ACHN (cell line): ENCODE data around the gene MYL12B.
"Not testable (repeated sequence)": the region's sequence is repeated elsewhere in the genome, so short reads cannot be mapped to it uniquely, and the experiment has no call there.

Experiments
- DNase-seq: peaks from one replicate; pipeline ENCODE4 v3.0.0-alpha.2; 2015
- in situ Hi-C: cut with HindIII; loops from 2 replicates; pipeline ENCODE4 v1.10.0; 2017; ENCODE audit warnings: low sequenced_read_pairs, low pct_ligation_motif_present, low pct_unique_long_range_greater_than_20kb

The MYL12B gene

GRCh38 chr18:3255611-3256165 lies 6.2 kb upstream of the MYL12B start:
- in situ Hi-C loops: no loop called here
- DNase-seq: no peak

GRCh38 chr18:3256693-3257626 lies 5.0 kb upstream of the MYL12B start:
- DNase-seq: no peak
- in situ Hi-C loops: no loop called here

DNA sequence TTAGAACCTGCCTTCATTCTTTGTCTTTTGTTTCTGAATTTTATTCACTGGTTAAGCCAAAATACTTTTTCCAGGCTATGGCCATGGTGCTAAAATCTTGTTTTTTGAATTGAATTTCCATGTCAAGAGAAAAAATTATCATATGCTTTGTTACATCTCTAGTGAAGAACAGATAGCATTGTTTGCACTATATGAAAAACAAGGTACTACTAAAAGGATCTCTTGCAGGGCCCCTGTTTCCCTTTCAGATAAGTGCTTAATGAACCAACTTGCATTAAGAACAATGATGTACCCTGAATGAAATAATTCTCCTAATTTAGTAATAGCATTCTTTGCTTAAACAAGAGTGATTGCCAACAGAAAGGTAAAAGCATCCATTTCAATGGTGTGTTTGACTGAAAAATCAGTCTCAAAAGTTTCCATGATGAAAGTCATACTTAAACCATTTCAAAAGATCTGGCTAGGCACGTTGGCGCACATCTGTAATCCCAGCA lies 4.3 kb upstream of the MYL12B start:
- in situ Hi-C loops: no loop called here

GRCh38 chr18:3260995-3261372 lies 949 bp upstream of the MYL12B start:
- in situ Hi-C loops: no loop called here

More for the DNA sequence above, 4.3 kb upstream of the MYL12B start:
- DNase-seq: no peak

DNA sequence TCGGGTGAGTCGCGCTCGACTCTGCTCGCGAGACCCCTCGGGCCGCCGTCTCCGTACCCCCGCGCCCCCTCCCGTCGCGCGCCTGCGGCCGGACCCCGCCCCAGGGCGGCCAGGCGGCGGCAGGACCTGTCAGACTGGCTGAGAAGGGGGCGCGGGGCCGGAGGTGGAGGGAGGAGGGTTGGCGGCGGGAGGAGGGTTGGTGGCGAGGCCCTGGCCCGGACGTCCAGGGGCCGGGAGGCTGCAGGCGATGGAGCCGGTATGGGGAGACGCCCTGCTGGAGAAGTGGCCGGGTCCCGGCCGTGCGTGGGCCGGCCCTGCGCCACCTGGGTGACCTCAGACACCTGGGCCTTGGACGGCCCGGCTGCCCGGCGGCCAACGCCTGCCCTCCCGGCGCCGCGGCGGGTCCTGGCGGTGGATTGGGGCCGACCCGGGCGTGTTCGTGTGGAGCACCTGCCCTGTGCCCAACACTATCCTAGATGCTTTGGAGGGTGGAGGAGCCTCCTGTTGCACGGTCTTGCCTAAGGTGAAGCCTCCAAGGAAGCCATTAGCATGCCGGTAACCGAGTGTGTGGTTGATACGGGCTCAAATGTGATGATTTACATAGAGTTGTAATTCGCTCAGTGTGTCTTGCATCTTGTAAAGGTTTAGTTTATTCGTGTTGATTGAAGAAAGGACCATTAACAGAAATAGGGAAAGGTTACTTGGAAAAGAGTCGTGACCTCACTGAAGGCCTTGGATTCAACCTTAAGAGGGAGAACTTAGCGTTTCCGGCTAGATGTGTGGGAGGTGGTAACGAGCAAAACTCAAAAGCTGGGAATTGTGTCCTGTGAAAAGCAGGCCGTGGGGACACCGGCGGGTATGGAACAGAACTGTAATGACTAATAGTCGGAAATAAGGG lies 550 bp downstream of the MYL12B start:
- DNase-seq: peak; percentile 50
- in situ Hi-C loops: no loop called here

More at GRCh38 chr18:3260995-3261372, 949 bp upstream of the MYL12B start:
- no peak for DNase-seq

DNA sequence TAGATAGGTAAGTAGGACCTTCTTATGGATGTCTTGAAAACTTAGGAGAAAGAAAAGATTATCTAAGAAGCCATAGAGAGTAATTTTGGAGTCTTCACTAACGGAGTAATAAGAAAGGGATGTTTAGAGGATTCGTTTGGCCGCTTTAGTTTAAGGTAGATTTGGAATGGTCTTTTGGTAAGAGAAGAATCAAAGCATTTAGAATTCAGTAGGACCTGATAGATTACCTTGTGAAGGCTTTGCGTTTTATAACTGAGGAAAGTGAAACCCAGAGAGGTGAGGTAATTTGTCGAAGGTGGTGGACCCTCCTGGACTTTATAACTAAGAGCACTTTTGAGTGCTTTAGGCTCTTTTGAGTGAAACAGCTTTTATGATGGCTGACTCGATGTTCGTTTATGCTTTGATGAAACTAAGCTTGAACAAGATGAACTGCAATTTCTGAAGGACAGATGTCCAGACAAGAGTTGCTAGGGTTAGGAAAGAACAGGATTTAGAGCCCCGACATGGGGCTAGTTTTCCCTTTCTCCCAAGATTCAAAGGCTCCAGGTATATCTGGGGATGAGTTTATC lies 1.3 kb downstream of the MYL12B start:
- in situ Hi-C loops: no loop called here

DNA sequence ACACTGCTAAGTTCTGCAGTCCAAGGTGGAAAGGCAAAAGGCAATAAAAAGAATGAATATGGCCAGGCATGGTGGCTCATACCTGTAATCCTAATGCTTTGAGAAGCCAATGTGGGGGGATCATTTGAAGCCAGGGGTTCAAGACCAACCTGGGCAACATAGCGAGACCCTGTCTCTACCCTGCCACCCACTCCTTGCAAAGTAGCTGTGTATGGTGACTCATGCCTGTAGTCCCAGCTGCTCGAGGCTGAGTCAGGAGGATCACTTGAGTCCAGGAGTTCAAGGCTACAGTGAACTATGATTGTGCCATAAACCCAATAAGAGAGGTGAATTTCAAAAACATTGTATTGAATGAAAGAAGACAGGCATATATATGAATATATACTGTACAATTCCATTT lies 2.4 kb downstream of the MYL12B start:
- in situ Hi-C loops: no loop called here
- DNase-seq: no peak

More for the DNA sequence above, 1.3 kb downstream of the MYL12B start:
- DNase-seq: no peak

GRCh38 chr18:3265564-3266033 lies 3.7 kb downstream of the MYL12B start:
- DNase-seq: peak; percentile 33
- in situ Hi-C loops: no loop called here

- no peak for DNase-seq
These were observed 4.2 kb downstream of the MYL12B start for GRCh38 chr18:3266062-3266608.

GRCh38 chr18:3268306-3268705 lies 6.4 kb downstream of the MYL12B start:
- no peak for DNase-seq
- in situ Hi-C loops: no loop called here

More at GRCh38 chr18:3266062-3266608, 4.2 kb downstream of the MYL12B start:
- in situ Hi-C loops: no loop called here

DNA sequence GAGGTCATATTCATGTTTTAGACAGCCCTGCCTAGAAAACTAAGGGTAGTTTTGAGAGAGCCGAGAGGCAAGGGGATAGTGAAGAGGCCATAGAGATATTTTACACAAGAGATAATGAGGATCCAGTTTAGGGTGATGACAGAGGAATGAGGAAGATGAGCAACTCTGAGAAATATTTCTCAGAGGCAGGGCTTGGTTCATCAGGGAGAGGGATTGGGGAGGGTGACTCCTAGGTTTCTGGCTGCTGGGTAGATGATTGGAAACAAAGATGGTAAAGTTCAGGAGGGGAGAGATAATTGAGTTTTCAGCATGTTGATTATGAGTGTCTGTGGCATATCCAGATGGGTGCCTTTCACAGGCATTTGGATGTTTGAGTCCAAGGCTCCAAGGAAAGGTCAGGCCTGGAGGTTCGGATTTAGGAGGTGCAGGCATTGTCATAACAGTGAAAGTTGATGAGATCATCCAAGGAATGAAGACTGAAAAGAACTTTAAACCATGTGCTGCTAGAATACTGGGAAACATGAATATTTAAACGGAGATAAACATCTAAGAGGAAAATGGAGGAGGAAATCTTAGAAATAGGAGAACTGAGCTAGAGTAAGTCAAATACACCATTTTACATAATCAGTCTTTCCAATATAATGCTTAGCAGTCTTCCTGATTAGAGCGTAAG lies 7.4 kb downstream of the MYL12B start:
- no peak for DNase-seq
- in situ Hi-C loops: no loop called here

- in situ Hi-C loops: no loop called here
- DNase-seq: no peak
These were observed 8.0 kb downstream of the MYL12B start for GRCh38 chr18:3269914-3270299.

- in situ Hi-C loops: no loop called here
- no peak for DNase-seq
These were observed 11.1 kb downstream of the MYL12B start for GRCh38 chr18:3273042-3273441.

DNA sequence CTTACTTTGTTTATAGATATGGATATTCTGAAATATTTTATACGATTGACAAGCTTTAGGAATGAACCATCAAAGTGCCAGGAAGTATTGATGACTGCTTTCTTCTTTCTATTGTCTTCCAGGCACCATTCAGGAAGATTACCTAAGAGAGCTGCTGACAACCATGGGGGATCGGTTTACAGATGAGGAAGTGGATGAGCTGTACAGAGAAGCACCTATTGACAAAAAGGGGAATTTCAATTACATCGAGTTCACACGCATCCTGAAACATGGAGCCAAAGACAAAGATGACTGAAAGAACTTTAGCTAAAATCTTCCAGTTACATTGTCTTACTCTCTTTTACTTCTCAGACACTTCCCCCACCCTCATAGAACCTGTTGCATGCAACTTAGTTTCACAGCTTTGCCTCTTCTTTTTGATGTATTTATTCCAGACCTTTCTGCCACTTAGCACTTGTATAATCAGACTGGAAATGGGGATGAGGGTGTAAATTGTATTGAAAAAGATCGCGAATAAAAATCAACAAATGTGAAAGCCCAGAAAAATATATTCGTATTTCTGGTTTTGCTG lies 15.8 kb downstream of the MYL12B start:
- DNase-seq, in situ Hi-C loops: not testable (repeated sequence)

DNA sequence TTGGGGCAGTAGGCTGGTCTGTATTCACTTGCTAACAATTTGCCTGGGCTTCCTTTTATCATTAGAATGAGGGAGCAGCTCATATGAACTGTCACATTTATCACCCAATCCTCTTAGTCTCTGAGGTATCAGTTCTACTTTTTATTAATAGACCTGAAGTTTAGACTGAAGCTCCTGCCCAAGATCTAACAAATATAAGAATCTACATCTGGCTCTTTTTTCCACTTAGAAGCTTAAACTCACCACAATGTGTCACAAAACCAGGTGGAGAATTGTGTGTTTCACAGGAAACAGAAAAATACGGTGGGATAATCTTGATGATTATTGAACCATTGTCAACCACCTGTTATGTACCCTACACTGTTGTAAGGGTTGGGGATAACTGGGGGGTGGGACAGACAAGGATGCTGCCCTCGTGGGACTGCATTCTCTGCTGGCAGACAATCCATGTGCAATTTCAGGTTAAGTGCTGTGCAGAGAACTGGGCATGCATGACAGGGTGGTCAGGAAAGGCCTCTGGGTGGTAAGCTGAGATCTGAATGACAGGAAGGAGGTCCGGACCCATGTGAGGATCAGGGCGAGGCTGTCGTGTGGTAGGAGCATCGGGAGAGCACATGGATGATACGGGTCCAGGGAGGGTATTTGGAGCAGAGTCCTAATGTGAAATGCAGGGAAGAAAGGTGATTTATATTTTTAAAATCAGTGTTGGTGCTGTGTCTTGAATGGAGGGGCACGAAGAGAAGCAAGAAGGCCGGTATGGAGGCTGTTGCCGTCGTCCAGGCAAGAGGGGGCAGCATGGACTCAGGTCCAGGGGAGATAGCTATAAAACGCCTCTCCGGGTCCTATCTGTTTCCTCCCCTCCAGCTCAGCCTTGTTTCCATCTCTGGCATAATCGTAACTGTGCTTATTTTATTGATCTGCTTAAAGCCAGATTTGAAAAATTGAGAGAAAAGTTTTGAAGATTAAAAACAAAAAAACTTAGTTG lies 17.6 kb downstream of the MYL12B start:
- no peak for DNase-seq
- in situ Hi-C loops: no loop called here
